NOMO-1 treated with dmso at 0.1 percent for 144 hours (cell line): ENCODE results near the gene CCDC192.

Source experiments
- DNase-seq: peaks from one replicate; lab custom pipeline; 2025; ENCODE audit not compliant: unreplicated experiment; lab: John Stamatoyannopoulos, UW

CCDC192 gene

DNA sequence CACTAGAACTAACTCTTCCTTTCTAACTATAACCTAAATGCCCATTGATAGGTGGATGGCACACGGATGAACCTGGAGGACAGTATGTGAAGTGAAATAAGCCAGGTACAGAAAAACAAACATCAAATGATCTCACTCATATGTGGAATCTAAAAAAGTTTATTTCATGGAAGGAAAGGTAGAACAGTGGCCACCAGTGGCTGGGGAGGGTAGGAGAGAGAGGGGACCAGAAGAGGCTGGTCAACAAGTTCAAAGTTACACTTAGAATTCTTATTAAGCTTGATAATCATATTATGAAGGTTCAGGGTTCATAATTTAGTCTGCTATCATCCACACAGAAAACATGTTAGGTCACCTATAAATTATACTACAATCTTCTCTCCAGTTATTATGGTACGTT, 272.8 kb downstream of the CCDC192 start:
- DNase-seq: no peak

DNA sequence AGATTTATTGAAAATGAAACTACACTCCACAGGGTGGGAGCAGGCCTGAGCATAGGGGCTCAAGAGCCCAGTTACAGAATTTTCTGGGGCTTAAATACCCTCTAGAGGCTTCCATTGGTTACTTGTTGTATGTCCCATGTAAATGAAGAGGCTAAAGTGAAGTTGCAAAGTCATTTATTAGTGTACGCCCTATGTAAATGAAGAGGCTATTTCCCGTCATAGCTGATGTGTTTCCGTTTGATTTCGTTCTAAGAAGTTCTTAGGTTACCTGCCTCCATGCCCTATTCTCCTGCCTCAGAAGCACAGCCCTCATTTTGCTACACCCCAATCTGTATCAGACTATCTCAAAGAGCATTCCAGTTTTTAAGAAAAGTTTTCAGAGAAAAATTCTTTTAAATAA, 273.3 kb downstream of the CCDC192 start:
- no peak for DNase-seq

DNA sequence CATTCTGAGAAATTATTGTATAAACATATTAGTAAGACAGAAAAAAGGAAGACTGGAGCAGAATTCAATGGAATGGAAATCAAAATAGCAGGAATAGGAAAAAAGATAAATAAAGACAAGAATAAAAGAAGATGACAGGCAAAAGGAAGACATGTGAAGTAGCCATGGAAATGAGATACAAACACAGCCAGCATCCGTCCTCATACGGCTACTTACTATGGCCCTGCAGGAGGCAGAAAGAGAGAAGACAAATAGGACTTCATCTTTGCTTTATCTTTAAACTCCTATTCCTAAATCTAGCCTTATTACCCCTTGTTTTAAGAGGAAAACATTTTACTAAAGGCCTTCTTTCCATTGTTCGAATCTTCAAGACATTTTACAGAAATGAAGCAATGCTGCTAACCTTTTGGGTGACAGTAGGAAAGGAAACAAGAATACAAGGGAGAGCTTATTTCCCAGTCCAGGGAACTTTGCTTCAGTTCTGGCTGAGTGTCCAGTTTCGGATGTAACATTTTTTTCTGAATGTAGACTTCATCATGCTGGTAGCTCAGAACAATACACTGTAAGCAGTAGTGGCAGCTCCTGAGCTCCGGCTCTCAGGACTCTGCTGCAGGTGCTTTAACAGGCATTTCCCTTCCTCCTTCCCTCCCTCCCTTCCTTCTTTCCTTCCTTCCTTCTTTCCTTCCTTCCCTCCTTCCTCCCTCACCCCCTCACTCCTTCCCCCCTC, 274.0 kb downstream of the CCDC192 start:
- no peak for DNase-seq

DNA sequence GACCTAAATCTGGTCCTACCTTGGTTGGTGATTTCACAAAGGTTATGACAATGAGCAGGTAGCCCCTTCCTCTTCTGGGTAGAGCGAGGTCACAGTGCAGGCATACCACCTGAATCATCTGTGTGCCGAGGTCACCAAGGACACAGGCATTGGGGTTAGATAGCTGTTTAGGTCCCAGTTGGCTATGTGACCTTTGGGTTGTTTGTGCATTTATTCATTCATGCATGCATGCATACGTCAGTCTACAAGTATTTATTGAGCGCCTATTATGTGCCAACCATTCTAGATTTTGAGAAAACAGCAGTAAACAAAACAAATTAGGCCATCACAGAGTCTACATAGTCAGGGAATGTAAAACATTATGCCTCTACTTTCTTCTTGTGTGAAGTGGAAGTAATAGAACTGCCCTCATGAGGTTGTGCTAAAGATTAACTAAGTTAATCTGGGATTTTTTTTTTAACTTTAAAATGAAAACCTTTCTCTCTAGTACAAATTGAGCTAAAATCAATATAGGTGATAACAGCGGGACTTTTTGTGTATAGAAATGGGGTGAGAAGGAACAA, 275.6 kb downstream of the CCDC192 start:
- DNase-seq: no peak

DNA sequence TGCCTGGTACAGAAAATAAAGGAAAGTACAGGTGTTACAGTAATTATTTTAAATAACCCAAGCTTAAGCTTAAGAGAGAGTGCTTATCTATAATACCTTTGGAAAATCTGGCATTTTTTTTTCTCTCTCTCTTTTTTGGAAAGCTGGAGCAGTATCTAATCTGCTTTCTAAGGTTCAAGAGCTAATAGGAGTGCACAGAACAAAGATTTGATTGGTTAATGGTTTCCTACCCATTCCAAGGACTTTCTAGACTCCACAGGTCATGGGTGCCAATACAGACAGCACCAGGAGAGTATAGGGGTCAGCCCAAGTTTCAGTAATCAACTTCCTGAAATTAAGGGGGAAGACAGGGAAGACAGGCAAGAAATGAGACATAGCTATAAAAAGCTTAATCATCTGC, 276.3 kb downstream of the CCDC192 start:
- no peak for DNase-seq

DNA sequence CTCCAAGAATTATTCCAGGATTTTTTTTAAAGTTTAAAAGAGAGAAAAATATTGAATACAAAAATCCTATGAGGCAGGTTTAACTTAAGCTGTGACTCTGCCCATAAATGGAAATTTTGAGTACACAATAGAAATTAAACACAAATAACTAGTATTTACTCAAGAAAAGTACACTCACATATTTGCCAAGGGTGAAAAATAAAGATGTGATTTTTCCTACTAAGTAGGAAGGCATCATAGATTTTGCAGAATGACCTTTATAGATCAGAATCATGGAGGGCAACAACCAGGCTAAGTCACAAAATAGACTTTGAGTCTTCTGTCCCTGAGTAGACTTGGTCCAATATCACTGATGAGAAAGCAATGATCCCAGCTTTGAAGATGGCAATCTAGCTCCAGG, 277.7 kb downstream of the CCDC192 start:
- DNase-seq: no peak

DNA sequence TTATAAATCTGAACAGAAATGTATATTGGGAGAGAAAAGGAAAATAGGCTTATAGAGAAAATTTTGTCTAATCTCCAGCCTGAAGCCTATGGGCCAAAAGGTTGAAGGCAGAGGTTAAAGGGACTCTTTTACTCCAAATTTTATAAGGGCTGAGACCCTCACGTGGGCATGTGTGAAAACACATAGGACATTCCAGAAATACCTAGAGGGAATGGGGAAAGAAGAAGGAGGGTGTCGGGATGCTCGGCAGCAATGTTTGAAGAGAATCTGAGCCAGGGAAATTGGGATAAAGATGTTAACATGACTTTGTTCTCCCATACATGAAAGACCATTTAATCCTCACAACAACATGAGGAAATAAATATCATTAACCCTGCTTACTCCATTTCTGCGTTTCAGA, 278.3 kb downstream of the CCDC192 start:
- DNase-seq: no peak

DNA sequence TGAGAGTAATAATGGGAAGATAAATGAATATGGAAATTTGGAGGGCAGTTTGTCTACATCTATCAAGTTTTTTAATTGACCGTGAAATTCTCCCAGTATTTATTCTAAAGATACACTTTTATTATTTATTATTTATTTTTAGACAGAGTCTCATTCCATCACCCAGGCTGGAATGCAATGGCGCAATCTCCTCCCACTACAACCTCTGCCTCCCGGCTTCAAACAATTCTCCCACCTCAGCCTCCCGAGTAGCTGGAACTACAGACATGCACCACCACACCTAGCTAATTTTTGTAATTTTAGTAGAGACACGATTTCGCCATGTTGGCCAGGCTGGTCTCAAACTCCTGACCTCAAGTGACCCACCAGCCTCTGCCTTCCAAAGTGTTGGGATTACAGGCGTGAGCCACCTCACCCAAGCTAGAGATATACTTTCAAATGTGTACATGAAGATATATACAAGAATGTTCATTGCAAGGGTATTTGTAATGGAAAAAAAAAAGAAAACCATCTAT, 282.7 kb downstream of the CCDC192 start:
- DNase-seq: no peak

DNA sequence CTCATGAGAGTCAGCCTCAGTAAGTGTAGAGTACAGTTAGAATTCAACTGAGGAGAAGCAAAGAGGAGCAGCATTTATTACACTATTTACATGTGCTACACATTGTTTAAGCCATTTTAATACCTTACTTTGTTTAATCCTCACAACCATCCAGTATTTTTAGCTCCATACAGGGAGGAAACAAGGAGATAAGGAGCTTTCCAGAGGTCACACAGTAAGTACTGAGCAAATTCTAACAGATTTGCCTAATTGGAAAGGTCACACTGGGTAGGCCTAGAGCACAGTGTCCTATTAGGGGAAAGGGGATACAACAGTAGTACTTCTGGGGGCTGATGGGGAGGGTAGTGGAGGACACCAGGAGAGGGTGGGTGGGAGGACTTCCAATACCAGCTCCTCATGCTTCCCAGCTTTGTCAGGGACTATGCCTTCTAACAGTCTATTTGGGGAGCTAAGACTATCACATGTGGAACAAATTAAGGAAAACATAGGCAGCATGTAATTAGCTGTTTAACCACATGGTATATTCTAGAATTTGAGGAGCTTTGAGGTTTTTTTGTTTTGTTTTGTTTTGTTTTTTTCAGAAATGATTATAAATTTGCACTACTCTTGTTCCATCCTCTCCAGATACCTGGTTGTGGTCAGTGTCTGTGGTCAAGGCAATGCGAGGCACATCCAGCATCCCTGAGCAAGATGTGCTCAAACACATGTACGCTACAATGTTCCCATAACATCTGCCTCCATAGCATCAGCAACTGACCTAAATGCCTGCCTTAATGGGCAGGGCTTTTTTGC, 284.4 kb downstream of the CCDC192 start:
- no peak for DNase-seq

DNA sequence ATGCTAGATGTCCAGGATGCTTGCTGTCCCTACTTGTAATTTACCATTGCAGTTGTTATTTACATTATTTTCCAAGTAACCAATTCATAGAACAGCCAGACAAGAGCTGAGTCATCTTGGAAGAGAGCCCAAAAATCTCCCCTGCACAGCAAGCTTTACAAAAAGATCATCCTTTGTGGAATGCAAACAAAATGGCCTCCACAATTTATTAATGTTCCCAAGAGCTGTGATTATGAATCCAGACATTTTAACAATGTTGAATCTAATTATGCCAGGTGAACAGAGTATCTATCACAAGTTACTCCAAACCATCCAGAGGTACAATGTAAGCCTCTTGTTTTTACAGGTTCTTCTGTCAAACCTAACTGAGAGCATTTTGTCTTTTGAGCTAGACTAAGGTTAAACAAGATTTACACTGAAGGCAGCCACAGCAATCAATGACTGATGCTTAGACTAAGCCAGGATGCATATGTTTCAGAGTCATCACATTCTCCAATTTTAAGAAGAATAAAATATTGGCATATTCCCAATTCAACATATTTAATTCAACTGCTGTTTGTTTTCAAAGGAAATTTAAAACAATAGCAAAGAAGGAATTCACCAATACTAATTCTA, 285.1 kb downstream of the CCDC192 start:
- DNase-seq: no peak
